GM21390 (cell line): ENCODE measurements around the gene KCNQ4.

Experiments used
- ATAC-seq: cut with Tn5 transposase; IDR thresholded peaks from one replicate; pipeline ENCODE4 v1.9.1; 2021; ENCODE audit not compliant: unreplicated experiment

The KCNQ4 gene

DNA sequence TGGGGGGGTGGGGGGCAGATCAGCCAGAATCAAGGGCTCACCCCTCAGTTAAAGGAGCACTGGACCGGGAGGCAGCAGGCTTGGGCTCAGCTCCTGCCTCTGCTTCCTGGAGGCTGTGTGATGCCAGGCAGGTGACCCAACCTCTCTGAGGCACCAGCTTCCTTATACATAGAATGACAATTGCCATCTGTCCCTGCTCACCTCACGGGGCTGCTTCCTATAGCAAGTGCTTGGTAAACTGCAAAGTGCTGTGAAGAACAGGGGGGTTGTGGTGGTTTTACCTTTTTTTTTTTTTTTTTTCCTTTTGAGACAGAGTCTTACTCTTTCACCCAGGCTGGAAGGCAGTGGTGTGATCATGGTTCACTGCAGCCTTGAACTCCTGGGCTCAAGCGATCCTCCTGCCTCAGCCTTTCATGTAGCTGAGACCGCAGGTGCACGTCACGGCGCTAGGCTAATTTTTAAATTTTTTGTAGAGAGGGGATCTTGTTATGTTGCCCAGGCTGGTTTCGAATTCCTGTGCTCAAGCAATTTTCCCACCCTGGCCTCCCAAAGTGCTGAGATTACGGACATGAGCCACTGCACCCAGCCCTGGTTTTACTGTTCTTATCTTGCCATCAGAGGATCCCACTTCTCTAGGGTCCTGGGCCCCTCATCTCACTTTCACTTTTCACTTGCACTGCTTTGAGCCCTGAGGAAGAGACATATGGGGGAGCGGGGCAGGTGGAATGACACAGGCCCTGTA lies 11.6 kb downstream of the KCNQ4 start:
- no peak for ATAC-seq

DNA sequence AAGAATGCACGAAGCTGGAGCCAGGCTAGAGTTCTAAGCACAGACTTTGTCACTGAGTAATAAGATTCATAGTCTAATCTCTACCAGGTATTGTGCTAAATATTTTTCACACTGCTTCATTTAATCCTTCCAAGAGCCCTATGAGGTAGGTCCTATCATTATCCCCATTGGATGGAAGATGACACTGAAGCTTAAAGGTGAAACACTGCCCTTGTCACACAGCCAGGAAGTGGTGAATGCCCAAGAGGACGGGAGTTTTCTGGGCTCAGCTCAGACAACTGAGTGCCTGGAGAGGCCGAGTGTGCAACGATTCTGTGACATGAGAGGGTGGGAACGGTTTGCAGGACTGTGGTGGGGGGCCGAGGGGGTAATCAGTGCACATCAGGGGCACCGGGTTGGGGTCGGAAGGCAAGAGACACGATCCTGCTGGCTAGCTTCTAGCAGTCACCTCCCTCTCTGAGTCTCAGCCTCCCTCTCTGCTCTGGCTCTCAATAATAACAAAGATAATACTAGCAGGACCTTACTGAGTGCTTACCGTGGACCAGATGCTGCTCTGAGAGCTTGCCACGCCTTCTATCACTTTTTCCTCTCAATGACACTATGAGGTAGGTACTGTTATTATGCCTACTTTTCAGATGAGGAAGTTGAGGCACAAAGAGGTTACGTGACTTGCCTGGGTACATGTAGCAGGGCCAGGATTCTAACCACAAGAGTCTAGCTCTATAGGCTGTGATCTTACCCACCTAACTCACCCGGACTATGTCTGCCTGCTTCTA lies 12.4 kb downstream of the KCNQ4 start:
- ATAC-seq, result no peak

DNA sequence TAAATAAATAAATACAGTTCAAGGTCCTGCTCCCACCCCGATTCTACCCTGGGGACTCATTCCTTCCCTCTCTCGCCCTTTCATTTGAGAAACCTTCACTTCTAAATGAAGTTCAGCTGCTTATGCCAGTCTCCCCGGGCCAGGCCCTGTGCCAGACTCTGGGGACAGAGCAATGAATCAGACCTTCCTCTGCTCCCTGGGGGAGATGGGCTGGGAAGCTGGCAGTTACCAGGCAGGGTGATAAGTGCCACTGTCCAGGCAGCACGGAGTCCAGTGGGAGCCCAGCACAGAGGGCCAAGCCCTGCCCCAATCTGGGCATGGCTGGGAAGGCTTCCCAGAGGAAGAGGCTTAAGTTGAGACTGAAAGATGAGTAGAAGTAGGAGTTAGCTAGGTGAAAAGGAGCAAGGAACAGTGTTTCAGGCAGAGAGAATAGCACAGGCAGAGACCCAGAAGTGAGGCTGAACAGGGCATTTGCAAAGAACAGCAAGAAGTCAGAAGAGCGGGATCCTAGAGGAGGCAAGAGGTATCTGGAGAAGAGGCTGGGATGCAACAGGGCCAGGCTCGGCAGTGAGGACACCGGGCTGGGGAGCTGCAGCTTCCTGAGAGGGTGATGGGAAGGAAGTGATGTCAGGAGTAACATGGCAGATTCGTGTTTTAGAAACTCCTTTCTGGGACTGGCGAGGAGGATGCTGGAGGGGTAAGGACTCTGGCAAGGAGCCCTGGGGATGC lies 13.5 kb downstream of the KCNQ4 start:
- ATAC-seq, result no peak

- no peak for ATAC-seq
Measured at GRCh38 chr1:40797668-40798010, 14.1 kb downstream of the KCNQ4 start.

DNA sequence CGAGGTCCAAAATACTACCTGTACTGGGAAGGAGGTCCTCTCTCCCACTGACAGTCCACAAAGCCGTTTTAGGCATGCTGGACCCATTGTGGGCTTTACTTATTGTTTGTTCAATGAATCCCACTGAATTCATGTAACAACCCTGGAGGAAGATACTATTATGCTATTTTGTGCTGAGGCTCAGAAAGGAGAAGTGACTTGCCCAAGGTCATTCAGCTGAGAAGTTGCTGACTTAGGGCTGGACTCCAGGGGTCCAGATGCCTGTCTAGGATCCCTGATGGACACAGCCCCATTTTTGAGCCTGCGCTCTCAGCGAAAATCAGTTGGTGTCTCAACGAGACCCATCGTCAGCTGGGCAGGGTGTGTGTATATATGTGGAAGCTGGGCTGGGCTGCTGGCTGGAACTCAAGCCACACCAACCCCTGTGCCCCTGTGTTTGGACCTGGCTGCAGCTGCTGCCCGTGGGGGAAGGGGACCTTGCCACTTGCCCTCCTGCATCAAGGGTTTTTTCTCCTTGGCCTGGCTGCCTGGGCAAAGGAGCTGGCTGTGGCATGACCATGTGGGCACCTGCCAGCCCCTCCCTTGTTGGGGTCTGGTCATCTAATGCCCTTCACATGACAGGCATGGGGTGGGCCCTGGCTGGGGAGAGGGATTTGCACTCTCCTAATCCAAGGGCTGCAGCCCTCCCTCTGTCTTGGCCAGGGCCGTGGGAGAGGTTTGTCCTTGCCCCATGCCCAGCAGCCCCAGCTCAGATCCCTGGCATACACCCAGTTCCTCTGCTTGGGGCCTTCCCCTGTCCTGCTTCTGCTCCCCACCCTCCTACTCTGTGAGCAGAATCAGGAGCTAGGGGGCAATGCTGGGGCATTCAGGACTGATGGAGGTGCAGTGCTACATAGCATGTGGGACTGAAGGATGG lies 15.0 kb downstream of the KCNQ4 start:
- no peak for ATAC-seq

GRCh38 chr1:40799351-40799867 lies 15.8 kb downstream of the KCNQ4 start:
- ATAC-seq, result no peak

- ATAC-seq, result no peak
Measured at GRCh38 chr1:40801742-40802077, 18.1 kb downstream of the KCNQ4 start.

GRCh38 chr1:40802078-40802741 lies 18.6 kb downstream of the KCNQ4 start:
- peak; percentile 69 for ATAC-seq

- ATAC-seq, result no peak
Measured at GRCh38 chr1:40802742-40803113, 19.1 kb downstream of the KCNQ4 start.

DNA sequence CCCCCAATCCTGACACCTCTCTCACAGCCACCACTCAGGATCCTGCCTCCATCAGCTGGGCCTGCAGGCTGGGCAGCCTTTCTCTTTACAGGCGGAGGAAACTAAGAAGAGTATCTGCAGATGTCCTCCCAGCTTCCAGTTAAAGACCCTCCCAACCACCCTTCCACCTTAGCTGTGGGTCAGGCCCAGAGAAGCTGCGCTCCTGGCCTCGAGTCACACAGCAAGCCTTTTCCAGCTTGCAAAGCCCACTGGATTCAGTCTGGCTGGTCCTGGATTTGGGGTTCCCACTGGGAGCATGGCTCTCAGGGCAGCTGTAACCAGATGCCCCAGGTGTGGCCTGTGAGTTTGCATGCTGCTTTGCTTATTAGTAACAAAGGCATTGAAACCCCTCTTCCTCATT lies 19.9 kb downstream of the KCNQ4 start:
- no peak for ATAC-seq

- ATAC-seq, result no peak
Measured at GRCh38 chr1:40803902-40804301, 20.3 kb downstream of the KCNQ4 start.

DNA sequence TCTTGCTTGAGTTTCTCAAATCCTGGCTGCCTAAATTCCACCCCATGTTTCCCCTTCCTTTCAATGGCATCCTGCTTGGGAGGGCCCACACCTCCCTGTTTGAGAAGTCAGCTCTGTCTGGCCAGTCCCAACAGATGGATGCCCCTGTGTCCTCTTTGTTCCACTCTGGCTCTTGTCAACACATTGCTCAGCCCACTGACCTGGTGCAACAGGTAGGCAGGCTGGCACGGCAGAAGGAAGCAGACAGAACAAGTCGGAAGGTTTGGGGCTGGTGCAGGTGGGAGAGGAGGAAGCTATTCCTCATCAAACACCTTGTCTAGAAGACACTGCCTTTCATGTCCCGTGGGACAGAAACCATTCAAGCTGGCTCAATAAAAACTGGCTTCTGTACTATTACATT lies 22.7 kb downstream of the KCNQ4 start:
- no peak for ATAC-seq

- ATAC-seq, result no peak
Measured at GRCh38 chr1:40806731-40807695, 23.4 kb downstream of the KCNQ4 start.

- no peak for ATAC-seq
Measured at GRCh38 chr1:40808002-40808401, 24.4 kb downstream of the KCNQ4 start.

- ATAC-seq, result no peak
Measured at GRCh38 chr1:40808444-40808843, 24.9 kb downstream of the KCNQ4 start.

DNA sequence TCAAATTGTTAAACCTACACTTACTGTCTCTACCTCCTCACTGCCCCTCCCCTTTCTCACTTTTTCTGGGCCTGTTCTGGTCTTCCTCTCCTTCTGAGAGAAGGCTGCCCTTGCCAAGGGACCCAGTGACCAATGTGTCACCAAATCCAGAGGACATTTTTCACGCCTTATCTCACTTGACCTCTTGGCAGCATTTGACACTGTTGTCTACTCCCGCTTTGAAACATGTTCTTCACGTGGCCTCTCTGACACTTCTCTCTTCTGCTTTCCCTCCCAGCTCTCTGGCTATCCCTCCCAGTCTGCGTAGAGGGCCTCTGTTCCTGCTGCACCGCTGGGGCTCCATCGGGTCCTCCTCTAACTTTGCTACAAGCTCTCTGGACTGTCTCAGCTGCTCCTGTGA lies 25.3 kb downstream of the KCNQ4 start:
- ATAC-seq, result no peak

- no peak for ATAC-seq
Measured at GRCh38 chr1:40810927-40811326, 27.3 kb downstream of the KCNQ4 start.

GRCh38 chr1:40815420-40815819 lies 31.8 kb downstream of the KCNQ4 start:
- no peak for ATAC-seq

- ATAC-seq, result no peak
Measured at GRCh38 chr1:40817791-40818263, 34.2 kb downstream of the KCNQ4 start.
